HepG2 (cell line): ENCODE results near the gene DDX39B. TPM values are rescaled to one million over a fixed set of nuclear protein-coding genes. Genes with fewer than 3 reads are reported as not detected.

Source experiments
- ATAC-seq: fragments of 200-7000 bp; cut with Tn5 transposase; 3 replicates; pipeline ENCODE4 v1.9.1; 2020; ENCODE audit warnings: mild to moderate bottlenecking, moderate library complexity
- Bru-seq: library from RNA; stranded (reverse); fragments of 400-500 nt; gene quantifications from one replicate; lab custom pipeline; 2021; lab: Mats Ljungman, UMichigan
- BruChase-seq, 2 experiments: library from RNA; stranded (reverse); fragments of 400-500 nt; gene quantifications; one replicate each; lab custom pipeline; 2021; lab: Mats Ljungman, UMichigan
- BruUV-seq: library from RNA; stranded (reverse); fragments of 400-500 nt; replicated peaks from 2 replicates; lab custom pipeline; 2021; lab: Mats Ljungman, UMichigan
- CTCF ChIA-PET: fragments of 300-600 bp; formaldehyde crosslinking; extraction: SDS; loops from one replicate; lab custom pipeline; 2021; ENCODE audit warnings: low total read pairs, inconsistent platforms, low intra/inter-chr PET ratio; lab: Yijun Ruan, JAX
- POLR2A ChIA-PET: fragments of 350-600 bp; sonication (Branson Sonifier 250); formaldehyde crosslinking; loops from one replicate; lab custom pipeline; 2020; ENCODE audit warnings: antibody characterized with exemption, inconsistent platforms; lab: Yijun Ruan, JAX
- DNase-seq: peaks from one replicate; pipeline ENCODE4 v3.0.0-alpha.2; 2015; ENCODE audit warnings: low spot score
- FAIRE-seq: peaks from 3 replicates; lab custom pipeline; 2011; peaks lifted over from hg19 to GRCh38; lab: Jason Lieb, UNC
- H2AFZ ChIP-seq: one replicate; pipeline ENCODE4 v1.6.1; 2011; ENCODE audit warnings: low read length, inconsistent platforms
- H3K27ac ChIP-seq: fragments of 300-600 bp; 3 replicates; pipeline ENCODE4 v1.8.0; 2011; ENCODE audit warnings: mixed run types, mild to moderate bottlenecking, mixed read lengths, low read length, inconsistent platforms; ENCODE audit not compliant: insufficient read depth; ENCODE audit errors: extremely low read length
- H3K27me3 ChIP-seq, 2 experiments: fragments of 200-600 bp in 1 of 2; 2 replicates in 1 of 2; 3 replicates in 1 of 2; pipeline versions ENCODE4 v1.6.0 to v1.8.0; 2011; ENCODE audit warnings: low read length in 2 of 2, mild to moderate bottlenecking in 2 of 2, moderate library complexity in 2 of 2, inconsistent platforms in 1 of 2; ENCODE audit not compliant: insufficient read depth in 2 of 2, control insufficient read depth in 1 of 2
- H3K36me3 ChIP-seq, 2 experiments: fragments of 200-600 bp in 1 of 2; replicated peaks in 1 of 2; 2 replicates in 1 of 2; 3 replicates in 1 of 2; pipeline versions ENCODE4 v1.5.1 to v1.8.0; 2011; ENCODE audit warnings: low read length in 2 of 2, inconsistent platforms in 1 of 2; ENCODE audit not compliant: insufficient read depth in 2 of 2, control insufficient read depth in 1 of 2
- H3K4me1 ChIP-seq: 2 replicates; pipeline ENCODE4 v1.5.1; 2012; ENCODE audit warnings: low read length, inconsistent platforms; ENCODE audit not compliant: insufficient read depth
- H3K4me2 ChIP-seq: 2 replicates; pipeline ENCODE4 v1.6.0; 2011; ENCODE audit warnings: low read depth, low read length, inconsistent platforms
- H3K4me3 ChIP-seq, 3 experiments: fragments of 200-600 bp in 1 of 3; sonication (generic), shearing (Covaris generic) in 1 of 3; replicated peaks in 1 of 3; 2 replicates each; pipeline ENCODE4 v1.5.1; 2011 to 2016; ENCODE audit warnings: low read length in 3 of 3, inconsistent platforms in 2 of 3, low read depth in 2 of 3, mild to moderate bottlenecking in 2 of 3, control low read depth in 1 of 3, mixed read lengths in 1 of 3; ENCODE audit not compliant: insufficient read depth in 1 of 3
- H3K79me2 ChIP-seq: one replicate; pipeline ENCODE4 v1.6.1; 2011; ENCODE audit warnings: low read length, inconsistent platforms; ENCODE audit not compliant: insufficient read depth
- H3K9ac ChIP-seq: 2 replicates; pipeline ENCODE4 v1.6.0; 2011; ENCODE audit warnings: mild to moderate bottlenecking, low read depth, low read length, inconsistent platforms; ENCODE audit not compliant: insufficient read depth
- H3K9me3 ChIP-seq: 2 replicates; pipeline ENCODE4 v1.5.1; 2012; ENCODE audit warnings: mild to moderate bottlenecking, low read length
- H4K20me1 ChIP-seq: 2 replicates; pipeline ENCODE4 v1.6.0; 2011; ENCODE audit warnings: inconsistent platforms, mild to moderate bottlenecking, low read length, moderate library complexity; ENCODE audit not compliant: insufficient read depth
- NR2C2 ChIP-seq: sonication (generic); formaldehyde crosslinking; IDR thresholded peaks from 2 replicates; pipeline ENCODE4 v1.4.0; 2020; ENCODE audit warnings: missing genetic modification reagents, mild to moderate bottlenecking, moderate library complexity, borderline replicate concordance
- PHF21A ChIP-seq: sonication (generic); formaldehyde crosslinking; IDR thresholded peaks from 2 replicates; pipeline ENCODE4 v1.5.0; 2020; ENCODE audit warnings: mild to moderate bottlenecking, missing genetic modification reagents
- ZNF33B ChIP-seq: sonication (generic); formaldehyde crosslinking; IDR thresholded peaks from 2 replicates; pipeline ENCODE4 v1.5.1; 2020; ENCODE audit warnings: mild to moderate bottlenecking, missing genetic modification reagents
- ZNF543 ChIP-seq: sonication (generic); formaldehyde crosslinking; IDR thresholded peaks from 2 replicates; pipeline ENCODE4 v1.4.0; 2020; ENCODE audit warnings: mild to moderate bottlenecking, missing genetic modification reagents
- ZZZ3 ChIP-seq: sonication (generic); formaldehyde crosslinking; IDR thresholded peaks from 2 replicates; pipeline ENCODE4 v1.4.0; 2020; ENCODE audit warnings: missing genetic modification reagents, mild to moderate bottlenecking, borderline replicate concordance
- WGBS: methylation state at CpG from one replicate; pipeline ENCODE4 v1.1.6; 2017; ENCODE audit warnings: low lambda C conversion rate; 5-methylcytosine and 5-hydroxymethylcytosine counted together
- in situ Hi-C: cut with HindIII; loops from 2 replicates; pipeline ENCODE4 v1.10.0; 2017; ENCODE audit warnings: low pct_unique_long_range_greater_than_20kb; ENCODE audit not compliant: extremely low pct_ligation_motif_present
- intact Hi-C: fragments of 100-400 bp; cut with micrococcal nuclease; formaldehyde crosslinking; loops from one replicate; pipeline ENCODE4 v1.10.0; 2022; ENCODE audit not compliant: unreplicated experiment
- long read RNA-seq, 2 experiments: library from RNA in 1 of 2; library from polyadenylated mRNA in 1 of 2; stranded (forward) in 1 of 2; unstranded in 1 of 2; transcript quantifications; one replicate each; pipeline ENCODE4 v2.0.0, GENCODE V29; 2019 to 2022
- polyA minus RNA-seq, 3 experiments: library from RNA; depleted of rRNA, polyadenylated mRNA; stranded (reverse); fragments of >200 nt; gene quantifications; 2 replicates each; pipeline ENCODE4 v1.2.3, GENCODE V29; 2011; ENCODE audit warnings: low replicate concordance in 1 of 3
- polyA plus RNA-seq, 8 experiments: library from polyadenylated mRNA; depleted of rRNA in 3 of 8; stranded (reverse) in 7 of 8; unstranded in 1 of 8; fragments of >200 nt; fragmentation: Illumina TruSeq in 4 of 8; extraction: Trizol in 4 of 8; gene quantifications; 2 replicates each; pipeline versions ENCODE4 v1.2.1 to v1.2.3, GENCODE V29; 2011 to 2016; ENCODE audit warnings: low read depth in 4 of 8, missing spikeins in 1 of 8, mixed read lengths in 1 of 8; ENCODE audit not compliant: insufficient read depth in 1 of 8
- total RNA-seq, 5 experiments: library from RNA; depleted of rRNA; stranded (reverse); fragments of >200 nt; fragmentation: Illumina TruSeq; extraction: Trizol; gene quantifications; 2 replicates each; pipeline ENCODE4 v1.2.3, GENCODE V29; 2016; ENCODE audit warnings: low read depth in 1 of 5
- TF ChIP-seq, protein P1 (sequence below): sonication (generic); formaldehyde crosslinking; IDR thresholded peaks from 2 replicates; pipeline ENCODE4 v1.4.0; 2020; ENCODE audit warnings: missing genetic modification reagents
- TF ChIP-seq, protein P2 (sequence below): sonication (generic); formaldehyde crosslinking; conservative IDR thresholded peaks from 2 replicates; pipeline ENCODE4 v1.4.0; 2020; ENCODE audit warnings: missing genetic modification reagents
- TF ChIP-seq, protein P3 (sequence below): sonication (generic); formaldehyde crosslinking; IDR thresholded peaks from 2 replicates; pipeline ENCODE4 v1.4.0; 2020; ENCODE audit warnings: mild to moderate bottlenecking, missing genetic modification reagents

DDX39B gene
- 570 and 737 TPM in 2 replicates for total RNA-seq (2016; rRNA removed; fragmentation: Illumina TruSeq; extraction: Trizol)
- 100 and 118 TPM in 2 replicates for total RNA-seq (2016; cell fraction: cytosol; rRNA removed; fragmentation: Illumina TruSeq; extraction: Trizol; ENCODE audit: low read depth)
- 551 and 741 TPM in 2 replicates for total RNA-seq (2016; cell fraction: insoluble cytoplasmic fraction; rRNA removed; fragmentation: Illumina TruSeq; extraction: Trizol)
- 185 and 202 TPM in 2 replicates for total RNA-seq (2016; cell fraction: membrane; rRNA removed; fragmentation: Illumina TruSeq; extraction: Trizol)
- 358 and 385 TPM in 2 replicates for total RNA-seq (2016; cell fraction: nucleus; rRNA removed; fragmentation: Illumina TruSeq; extraction: Trizol)
- polyA plus RNA-seq (2011; rRNA removed), result 650 and 678 TPM in 2 replicates
- polyA plus RNA-seq (2011; cell fraction: cytosol; rRNA removed), result 412 and 551 TPM in 2 replicates
- 1,695 and 1,727 TPM in 2 replicates for polyA plus RNA-seq (2011; cell fraction: nucleus; rRNA removed)
- 442 and 447 TPM in 2 replicates for polyA plus RNA-seq (2012)
- 114 and 121 TPM in 2 replicates for polyA plus RNA-seq (2016; cell fraction: cytosol; fragmentation: Illumina TruSeq; extraction: Trizol; ENCODE audit: low read depth)
- polyA plus RNA-seq (2016; cell fraction: insoluble cytoplasmic fraction; fragmentation: Illumina TruSeq; extraction: Trizol; ENCODE audit: low read depth), result 480 and 493 TPM in 2 replicates
- polyA plus RNA-seq (2016; cell fraction: membrane; fragmentation: Illumina TruSeq; extraction: Trizol; ENCODE audit: low read depth), result 169 and 185 TPM in 2 replicates
- polyA plus RNA-seq (2016; cell fraction: nucleus; fragmentation: Illumina TruSeq; extraction: Trizol; ENCODE audit: insufficient read depth, low read depth), result 1,220 and 1,229 TPM in 2 replicates
- 1,218 and 1,293 TPM in 2 replicates for polyA minus RNA-seq (2011; rRNA and poly(A)+ RNA removed; ENCODE audit: low replicate concordance)
- 205 and 230 TPM in 2 replicates for polyA minus RNA-seq (2011; cell fraction: cytosol; rRNA and poly(A)+ RNA removed)
- 632 and 651 TPM in 2 replicates for polyA minus RNA-seq (2011; cell fraction: nucleus; rRNA and poly(A)+ RNA removed)
- Bru-seq, nascent RNA, result percentile 77 among the genes with signal in this experiment
- BruChase-seq, experiment 1, labeled RNA remaining after a 6-hour chase, result percentile 94 among the genes with signal in this experiment
- BruChase-seq, experiment 2, labeled RNA remaining after a 2-hour chase, result percentile 87 among the genes with signal in this experiment
- long read RNA-seq, experiment 1, transcript DDX39B-202 (11 exons, 2,133 nt), result major isoform, 86 of 191 reads
- long read RNA-seq, experiment 1, transcript DDX39B-214 (11 exons, 2,003 nt), result minor isoform, 80 of 191 reads
- long read RNA-seq, experiment 1, partial matches to known transcripts, result 6 of 191 reads
- long read RNA-seq, experiment 1, other reads (novel, unspliced or antisense), result 18 of 191 reads
- long read RNA-seq, experiment 2, full-length matches to known transcripts, result 241 of 512 reads
- long read RNA-seq, experiment 2, partial matches to known transcripts, result 224 of 512 reads
- long read RNA-seq, experiment 2, other reads (novel, unspliced or antisense), result 47 of 512 reads

DNA sequence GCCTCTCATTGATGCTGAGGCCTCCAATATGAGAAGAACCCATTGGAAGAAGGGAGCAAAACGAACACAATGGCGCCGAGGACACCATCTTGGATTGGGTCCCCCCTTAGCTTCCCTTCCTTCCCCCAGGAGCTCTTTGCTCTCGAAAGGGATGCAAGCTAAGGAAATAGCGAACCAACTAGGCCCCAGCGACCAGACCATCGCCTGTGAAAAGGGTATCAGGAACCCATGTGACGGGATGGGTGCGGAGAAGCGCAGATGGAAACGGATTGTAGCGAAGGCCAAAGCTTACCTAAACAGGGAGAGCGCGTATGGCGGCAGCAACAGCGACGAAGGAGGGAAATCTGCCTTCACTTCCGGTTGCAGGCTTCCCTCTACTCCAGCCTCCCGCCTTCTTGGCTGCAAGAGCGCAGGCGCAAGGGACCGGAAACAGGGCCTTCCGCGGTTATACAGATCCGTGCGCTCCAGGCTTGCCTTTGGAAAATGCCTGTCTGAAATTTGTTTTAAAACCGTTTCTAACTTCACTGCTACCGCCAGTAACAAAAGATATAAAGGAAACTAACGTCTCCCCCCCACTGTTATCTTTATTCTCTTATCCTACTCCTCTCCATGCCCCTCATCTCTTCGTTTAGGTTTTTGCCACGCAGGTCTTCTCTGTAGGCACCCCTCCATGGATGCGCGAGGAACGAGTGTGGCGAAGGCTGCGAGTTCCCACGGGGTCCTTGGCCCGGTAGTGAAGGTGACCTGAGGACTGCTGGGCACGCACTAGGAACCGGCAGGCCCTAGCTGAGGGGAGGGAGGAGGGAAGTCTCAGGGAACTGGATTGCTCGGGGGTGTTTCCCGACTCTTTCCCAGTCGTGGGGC lies at the start of gene DDX39B:
Gene DDX39B (minus strand): TSS at position 346 of the 864 bp plus-strand sequence. CDS start 1,471 bp downstream, outside the sequence.
- Histone ChIP-seq H3K4me2 (peak within 1 kb of the TSS; percentile 99), H3K9ac (peak within 1 kb of the TSS; percentile 96), H3K4me1 (peaks cover 59% of the 10 kb centered on the region), H3K27me3 (no peaks in the 10 kb centered on the region; a peak in 2 of 5 replicates), H2AFZ (peak within 1 kb of the TSS; percentile 97), H4K20me1 (peaks cover 40% of the 10 kb centered on the region), H3K4me3 (peak within 1 kb of the TSS; percentile 66 to 99 (median 83)), H3K79me2 (peaks cover 56% of the 10 kb centered on the region), H3K36me3 (peaks cover 12 to 35% of the 10 kb centered on the region in 2 experiments), H3K27ac (peak within 1 kb of the TSS; percentile 95), H3K9me3 (no peaks in the 10 kb centered on the region)
- ChIA-PET CTCF (interaction anchor here (1.6 kb wide), 1 partner anchor 55 kb away, joined by 4 read pairs; no protein-coding TSS in a partner anchor), POLR2A (interaction anchor here (0.7 to 6.9 kb wide), 34 partner anchors 8 to 1430 kb away, joined by 3 to 123 read pairs (median 5); partner anchors contain the start of genes AIF1, APOM, BAG6 and C6orf47)
- peak; percentile 85 for ATAC-seq
- WGBS, result under 1% methylated on average over 36 of the region's 43 CpGs
- intact Hi-C loops, result loop anchor here (1.0 to 10.0 kb wide), 2 partner anchors 113 to 292 kb away; partner anchors contain the start of genes APOM and BAG6
- in situ Hi-C loops, result no loop called here
- BruUV-seq, result no TSS peak
- peak; percentile 92 for FAIRE-seq
- DNase-seq, result peak; percentile 98
- peak; percentile 93 for TF ChIP-seq PHF21A (CRISPR knock-in tag)
- TF ChIP-seq, protein P1, sequence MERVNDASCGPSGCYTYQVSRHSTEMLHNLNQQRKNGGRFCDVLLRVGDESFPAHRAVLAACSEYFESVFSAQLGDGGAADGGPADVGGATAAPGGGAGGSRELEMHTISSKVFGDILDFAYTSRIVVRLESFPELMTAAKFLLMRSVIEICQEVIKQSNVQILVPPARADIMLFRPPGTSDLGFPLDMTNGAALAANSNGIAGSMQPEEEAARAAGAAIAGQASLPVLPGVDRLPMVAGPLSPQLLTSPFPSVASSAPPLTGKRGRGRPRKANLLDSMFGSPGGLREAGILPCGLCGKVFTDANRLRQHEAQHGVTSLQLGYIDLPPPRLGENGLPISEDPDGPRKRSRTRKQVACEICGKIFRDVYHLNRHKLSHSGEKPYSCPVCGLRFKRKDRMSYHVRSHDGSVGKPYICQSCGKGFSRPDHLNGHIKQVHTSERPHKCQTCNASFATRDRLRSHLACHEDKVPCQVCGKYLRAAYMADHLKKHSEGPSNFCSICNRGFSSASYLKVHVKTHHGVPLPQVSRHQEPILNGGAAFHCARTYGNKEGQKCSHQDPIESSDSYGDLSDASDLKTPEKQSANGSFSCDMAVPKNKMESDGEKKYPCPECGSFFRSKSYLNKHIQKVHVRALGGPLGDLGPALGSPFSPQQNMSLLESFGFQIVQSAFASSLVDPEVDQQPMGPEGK (CRISPR knock-in tag), result peak; percentile 29; the same call in 1 of the 2 replicates
- TF ChIP-seq, protein P2, sequence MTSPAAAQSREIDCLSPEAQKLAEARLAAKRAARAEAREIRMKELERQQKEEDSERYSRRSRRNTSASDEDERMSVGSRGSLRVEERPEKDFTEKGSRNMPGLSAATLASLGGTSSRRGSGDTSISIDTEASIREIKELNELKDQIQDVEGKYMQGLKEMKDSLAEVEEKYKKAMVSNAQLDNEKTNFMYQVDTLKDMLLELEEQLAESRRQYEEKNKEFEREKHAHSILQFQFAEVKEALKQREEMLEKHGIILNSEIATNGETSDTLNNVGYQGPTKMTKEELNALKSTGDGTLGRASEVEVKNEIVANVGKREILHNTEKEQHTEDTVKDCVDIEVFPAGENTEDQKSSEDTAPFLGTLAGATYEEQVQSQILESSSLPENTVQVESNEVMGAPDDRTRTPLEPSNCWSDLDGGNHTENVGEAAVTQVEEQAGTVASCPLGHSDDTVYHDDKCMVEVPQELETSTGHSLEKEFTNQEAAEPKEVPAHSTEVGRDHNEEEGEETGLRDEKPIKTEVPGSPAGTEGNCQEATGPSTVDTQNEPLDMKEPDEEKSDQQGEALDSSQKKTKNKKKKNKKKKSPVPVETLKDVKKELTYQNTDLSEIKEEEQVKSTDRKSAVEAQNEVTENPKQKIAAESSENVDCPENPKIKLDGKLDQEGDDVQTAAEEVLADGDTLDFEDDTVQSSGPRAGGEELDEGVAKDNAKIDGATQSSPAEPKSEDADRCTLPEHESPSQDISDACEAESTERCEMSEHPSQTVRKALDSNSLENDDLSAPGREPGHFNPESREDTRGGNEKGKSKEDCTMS (CRISPR knock-in tag), result peak; percentile 74; the same call in 1 of the 2 replicates
- peak; percentile 76 for TF ChIP-seq NR2C2 (CRISPR knock-in tag)
- TF ChIP-seq ZZZ3 (CRISPR knock-in tag), result peak; percentile 100
- TF ChIP-seq, protein P3, sequence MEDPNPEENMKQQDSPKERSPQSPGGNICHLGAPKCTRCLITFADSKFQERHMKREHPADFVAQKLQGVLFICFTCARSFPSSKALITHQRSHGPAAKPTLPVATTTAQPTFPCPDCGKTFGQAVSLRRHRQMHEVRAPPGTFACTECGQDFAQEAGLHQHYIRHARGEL, result peak; percentile 41; the same call in 1 of the 2 replicates
- 0 out of 2 replicates have a peak, but pooled peaks have one; percentile 47 for TF ChIP-seq ZNF33B (CRISPR knock-in tag)
- TF ChIP-seq ZNF543, result peak; percentile 58
